ENCODE results near the gene CHMP3.

CHMP3 gene

GRCh38 chr2:86476092-86476491 lies 87.2 kb downstream of the CHMP3 start:
- H3K9ac ChIP-seq: no peak overlapping the region
- no peak overlapping the region for H2AFZ ChIP-seq
- H3K4me3 ChIP-seq (ENCODE audit: low read depth, low read length): no peak overlapping the region
- TF ChIP-seq, protein P1, sequence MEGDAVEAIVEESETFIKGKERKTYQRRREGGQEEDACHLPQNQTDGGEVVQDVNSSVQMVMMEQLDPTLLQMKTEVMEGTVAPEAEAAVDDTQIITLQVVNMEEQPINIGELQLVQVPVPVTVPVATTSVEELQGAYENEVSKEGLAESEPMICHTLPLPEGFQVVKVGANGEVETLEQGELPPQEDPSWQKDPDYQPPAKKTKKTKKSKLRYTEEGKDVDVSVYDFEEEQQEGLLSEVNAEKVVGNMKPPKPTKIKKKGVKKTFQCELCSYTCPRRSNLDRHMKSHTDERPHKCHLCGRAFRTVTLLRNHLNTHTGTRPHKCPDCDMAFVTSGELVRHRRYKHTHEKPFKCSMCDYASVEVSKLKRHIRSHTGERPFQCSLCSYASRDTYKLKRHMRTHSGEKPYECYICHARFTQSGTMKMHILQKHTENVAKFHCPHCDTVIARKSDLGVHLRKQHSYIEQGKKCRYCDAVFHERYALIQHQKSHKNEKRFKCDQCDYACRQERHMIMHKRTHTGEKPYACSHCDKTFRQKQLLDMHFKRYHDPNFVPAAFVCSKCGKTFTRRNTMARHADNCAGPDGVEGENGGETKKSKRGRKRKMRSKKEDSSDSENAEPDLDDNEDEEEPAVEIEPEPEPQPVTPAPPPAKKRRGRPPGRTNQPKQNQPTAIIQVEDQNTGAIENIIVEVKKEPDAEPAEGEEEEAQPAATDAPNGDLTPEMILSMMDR (IDR thresholded peaks at IDR 0.05): no peak
- H3K27ac ChIP-seq: no peak overlapping the region
- H3K4me2 ChIP-seq (ENCODE audit: low read length): no peak overlapping the region
- H3K4me1 ChIP-seq: no peaks in the 10 kb centered on the region
- H3K79me2 ChIP-seq: peaks cover 5% of the 10 kb centered on the region
- H3K36me3 ChIP-seq (ENCODE audit: control insufficient read depth, insufficient read depth, low read length): no peaks in the 10 kb centered on the region
- H3K9me3 ChIP-seq (ENCODE audit: control insufficient read depth, low read length): no peaks in the 10 kb centered on the region
- no peaks in the 10 kb centered on the region for H3K27me3 ChIP-seq (ENCODE audit: control insufficient read depth, insufficient read depth, low read length)

GRCh38 chr2:86471637-86472036 lies 91.6 kb downstream of the CHMP3 start:
- Histone ChIP-seq H3K4me3 (ENCODE audit: low read depth, low read length) (no peak overlapping the region), H3K9ac (no peak overlapping the region), H3K27me3 (ENCODE audit: control insufficient read depth, insufficient read depth, low read length) (no peaks in the 10 kb centered on the region), H3K9me3 (ENCODE audit: control insufficient read depth, low read length) (no peaks in the 10 kb centered on the region), H2AFZ (no peak overlapping the region), H3K36me3 (ENCODE audit: control insufficient read depth, insufficient read depth, low read length) (no peaks in the 10 kb centered on the region), H3K27ac (no peak overlapping the region), H3K4me2 (ENCODE audit: low read length) (no peak overlapping the region), H3K79me2 (peaks cover 5% of the 10 kb centered on the region), H3K4me1 (no peaks in the 10 kb centered on the region)
- TF ChIP-seq, protein P1 (IDR thresholded peaks at IDR 0.05): no peak

- Histone ChIP-seq H3K27ac (no peak overlapping the region), H3K4me3 (ENCODE audit: low read depth, low read length) (no peak overlapping the region), H3K9me3 (ENCODE audit: control insufficient read depth, low read length) (no peaks in the 10 kb centered on the region), H3K4me2 (ENCODE audit: low read length) (no peak overlapping the region), H3K27me3 (ENCODE audit: control insufficient read depth, insufficient read depth, low read length) (no peaks in the 10 kb centered on the region), H3K79me2 (peaks cover 5% of the 10 kb centered on the region), H2AFZ (no peak overlapping the region), H3K9ac (no peak overlapping the region), H3K36me3 (ENCODE audit: control insufficient read depth, insufficient read depth, low read length) (no peaks in the 10 kb centered on the region), H3K4me1 (no peaks in the 10 kb centered on the region)
- TF ChIP-seq, protein P1 (IDR thresholded peaks at IDR 0.05): no peak
Measured at GRCh38 chr2:86470890-86471289, 92.4 kb downstream of the CHMP3 start.

DNA sequence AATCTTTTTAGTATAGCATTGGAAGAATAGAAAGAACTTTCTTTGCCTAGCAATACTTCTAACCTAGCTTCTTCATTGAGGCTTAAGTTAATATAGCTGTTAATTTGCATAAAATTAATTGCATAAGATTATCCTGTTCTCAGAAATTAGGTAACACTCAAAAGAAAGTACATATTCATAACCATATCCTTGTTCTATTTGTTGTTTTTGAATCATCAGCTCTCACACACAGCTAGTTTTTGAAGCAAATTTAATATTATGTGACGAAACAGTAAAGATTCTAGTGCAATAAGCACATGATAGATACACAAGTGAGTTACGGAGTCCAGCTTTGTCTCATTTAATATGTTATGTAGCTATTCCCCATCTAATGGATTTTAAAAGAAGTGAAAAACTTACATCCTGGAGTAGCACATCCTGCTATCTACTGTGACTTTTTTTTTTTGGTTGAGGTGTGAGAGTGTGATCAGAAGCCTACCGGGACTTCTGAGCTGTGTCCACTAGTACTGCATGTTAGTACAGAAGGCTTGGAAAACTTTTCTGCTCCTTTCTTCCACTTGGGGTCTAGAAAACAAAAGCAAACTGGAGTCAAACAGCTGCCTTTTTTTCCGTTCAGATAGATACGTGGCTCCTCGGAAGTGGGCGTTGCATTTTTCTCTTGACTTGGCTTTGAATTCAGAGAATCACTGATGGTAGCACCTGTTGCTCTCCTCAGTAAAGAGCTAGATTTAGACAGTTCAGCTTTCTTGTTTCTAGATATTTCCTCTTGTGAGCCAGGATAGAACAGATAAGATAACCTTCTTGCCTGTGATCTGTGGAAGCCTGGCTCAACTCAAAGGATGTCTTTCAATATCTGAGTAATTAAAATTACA lies 94.8 kb downstream of the CHMP3 start:
- Histone ChIP-seq H2AFZ (no peak overlapping the region), H3K27me3 (ENCODE audit: control insufficient read depth, insufficient read depth, low read length) (no peaks in the 10 kb centered on the region), H3K9me3 (ENCODE audit: control insufficient read depth, low read length) (no peaks in the 10 kb centered on the region), H3K4me1 (no peaks in the 10 kb centered on the region), H3K36me3 (ENCODE audit: control insufficient read depth, insufficient read depth, low read length) (no peaks in the 10 kb centered on the region), H3K4me3 (ENCODE audit: low read depth, low read length) (no peak overlapping the region), H3K9ac (no peak overlapping the region), H3K4me2 (ENCODE audit: low read length) (no peak overlapping the region), H3K27ac (no peak overlapping the region), H3K79me2 (peaks cover 5% of the 10 kb centered on the region)
- TF ChIP-seq, protein P1 (IDR thresholded peaks at IDR 0.05): no peak

GRCh38 chr2:86466306-86466705 lies 96.9 kb downstream of the CHMP3 start:
- H3K27me3 ChIP-seq (ENCODE audit: control insufficient read depth, insufficient read depth, low read length): no peaks in the 10 kb centered on the region
- no peak overlapping the region for H2AFZ ChIP-seq
- H3K4me1 ChIP-seq: no peaks in the 10 kb centered on the region
- TF ChIP-seq, protein P1 (IDR thresholded peaks at IDR 0.05): no peak
- no peak overlapping the region for H3K4me3 ChIP-seq (ENCODE audit: low read depth, low read length)
- no peak overlapping the region for H3K9ac ChIP-seq
- peaks cover 1% of the 10 kb centered on the region for H3K79me2 ChIP-seq
- no peak overlapping the region for H3K27ac ChIP-seq
- no peak overlapping the region for H3K4me2 ChIP-seq (ENCODE audit: low read length)
- H3K9me3 ChIP-seq (ENCODE audit: control insufficient read depth, low read length): no peaks in the 10 kb centered on the region
- no peaks in the 10 kb centered on the region for H3K36me3 ChIP-seq (ENCODE audit: control insufficient read depth, insufficient read depth, low read length)
